AG08395 (cell line): Measurements from ENCODE around the gene DDAH1.

Experiments used
- DNase-seq: peaks from one replicate; pipeline ENCODE4 v3.0.0; 2012; ENCODE audit warnings: mixed read lengths, low spot score

The DDAH1 gene

DNA sequence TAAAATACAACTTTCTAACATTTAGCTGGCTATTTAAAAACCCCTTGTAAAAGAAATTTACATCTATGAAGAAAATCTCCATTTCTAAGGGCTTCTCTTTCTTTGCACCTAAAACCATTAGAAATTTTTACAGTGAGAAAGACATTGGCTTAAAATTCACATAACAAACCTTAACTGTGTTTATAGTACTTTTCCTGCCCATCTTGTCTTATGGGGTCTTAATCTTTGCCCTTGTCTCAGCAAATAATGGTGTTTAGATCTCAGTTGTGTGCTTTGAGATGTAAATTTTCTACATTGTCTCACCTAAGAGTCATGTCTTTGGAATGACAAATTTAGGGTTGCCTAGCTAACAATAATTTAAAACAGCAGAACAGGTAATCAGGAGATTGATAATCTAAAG lies 71.5 kb downstream of the DDAH1 start:
- no peak for DNase-seq

DNA sequence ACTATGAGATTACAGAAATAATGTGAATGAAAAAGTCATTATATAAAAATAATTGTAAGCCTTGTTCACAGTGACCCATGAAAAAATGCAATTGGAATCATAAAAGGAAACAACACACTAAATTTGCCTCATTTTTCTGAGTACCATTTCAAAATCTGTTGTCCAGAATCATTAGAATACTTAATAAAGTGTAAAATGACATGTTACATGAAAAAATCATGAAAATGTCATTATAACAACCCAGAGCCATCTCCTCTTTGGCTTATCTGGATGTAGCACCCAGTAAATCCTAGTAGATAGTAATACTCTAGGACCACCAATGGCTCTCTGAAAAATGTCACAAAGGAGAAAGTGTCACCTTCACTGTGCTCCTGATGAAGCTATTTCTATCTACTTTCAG lies 76.5 kb downstream of the DDAH1 start:
- DNase-seq, result no peak

DNA sequence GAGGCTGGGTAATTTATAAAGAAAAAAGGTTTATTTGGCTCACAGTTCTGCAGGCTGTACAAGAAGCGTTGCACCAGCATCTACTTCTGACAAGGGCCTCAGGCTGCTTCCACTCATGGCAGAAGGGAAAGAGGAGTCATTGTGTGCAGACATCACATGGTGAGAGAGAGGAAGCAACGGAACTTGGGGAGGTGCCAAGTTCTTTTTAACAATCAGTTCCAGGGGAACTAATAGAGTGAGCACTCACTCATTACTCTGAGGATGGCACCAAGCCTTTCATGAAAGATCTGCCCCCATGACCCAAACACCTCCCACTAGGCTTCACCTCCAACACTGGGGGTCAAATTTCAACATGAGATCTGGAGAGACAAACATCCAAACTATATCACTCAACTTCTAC lies 77.2 kb downstream of the DDAH1 start:
- no peak for DNase-seq

DNA sequence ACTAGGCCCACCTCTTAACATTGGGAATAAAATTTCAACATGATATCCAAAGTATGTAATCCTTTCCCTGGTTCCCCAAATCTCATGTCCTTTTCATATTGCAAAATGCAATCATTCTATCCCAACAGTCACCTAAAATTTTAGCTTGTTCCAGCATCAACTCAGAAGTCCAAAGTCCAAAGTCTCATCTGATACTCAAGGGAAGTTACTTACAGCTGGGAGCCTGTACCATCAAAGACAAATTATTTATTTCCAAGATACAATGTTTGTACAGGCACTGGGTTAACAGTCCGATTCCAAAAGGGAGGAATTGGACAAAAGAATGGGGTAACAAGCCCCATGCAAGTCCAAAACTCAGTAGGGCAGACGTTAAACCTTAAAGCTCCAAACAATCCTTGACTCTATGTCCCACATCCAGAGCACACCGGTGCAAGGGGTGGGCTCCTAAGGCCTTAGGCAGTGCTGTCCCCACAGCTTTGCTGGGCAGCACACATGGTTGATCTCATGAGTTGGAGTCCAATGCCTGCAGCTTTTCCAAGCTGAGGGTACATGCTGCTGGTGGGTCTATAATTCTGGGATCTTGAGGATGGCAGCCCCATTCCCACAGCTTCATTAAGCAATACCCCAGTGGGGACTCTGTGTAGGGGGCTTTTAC lies 78.8 kb downstream of the DDAH1 start:
- DNase-seq, result no peak

DNA sequence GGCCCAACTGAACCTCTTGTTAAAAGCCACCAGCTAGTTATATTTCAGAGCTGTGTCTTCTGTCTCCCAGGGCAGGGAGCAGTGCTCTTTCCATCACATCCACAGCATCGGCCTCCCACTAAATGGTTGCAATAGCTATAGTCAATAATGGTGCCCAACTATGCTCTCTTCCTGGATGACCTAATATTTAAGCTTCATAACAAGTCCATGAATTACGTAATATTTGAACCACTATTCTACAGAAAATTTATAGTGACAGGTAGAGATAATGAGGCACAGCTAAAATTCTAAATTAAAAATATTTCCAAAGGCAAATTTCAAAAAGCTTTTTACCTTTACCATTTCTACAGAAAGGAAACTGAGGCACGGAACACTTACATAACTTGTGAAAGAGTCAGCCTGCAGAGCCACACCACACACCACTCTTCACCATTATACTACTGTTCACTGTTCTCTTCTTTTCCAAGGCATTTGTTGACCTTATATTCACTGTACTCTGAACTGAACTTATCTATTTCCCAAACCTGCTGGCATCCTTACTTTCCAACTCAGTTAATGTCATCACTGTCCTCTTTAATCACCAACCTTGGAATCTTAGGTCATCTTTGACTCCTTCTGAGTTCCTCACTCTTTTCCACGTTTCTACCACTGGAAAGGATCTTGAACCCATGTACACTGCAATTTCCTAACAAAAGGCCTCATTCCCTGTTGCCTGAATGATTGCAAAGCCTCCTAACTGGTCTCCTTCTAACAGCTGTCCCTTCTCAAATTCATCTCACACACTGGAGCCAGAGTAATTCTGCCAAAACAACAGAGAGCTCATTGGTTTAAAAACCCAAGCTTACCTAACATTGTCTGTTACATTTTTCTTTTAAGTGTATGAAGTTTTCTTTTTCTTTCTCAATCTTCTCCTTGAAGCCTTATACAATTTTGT lies 85.5 kb downstream of the DDAH1 start:
- DNase-seq, result no peak

DNA sequence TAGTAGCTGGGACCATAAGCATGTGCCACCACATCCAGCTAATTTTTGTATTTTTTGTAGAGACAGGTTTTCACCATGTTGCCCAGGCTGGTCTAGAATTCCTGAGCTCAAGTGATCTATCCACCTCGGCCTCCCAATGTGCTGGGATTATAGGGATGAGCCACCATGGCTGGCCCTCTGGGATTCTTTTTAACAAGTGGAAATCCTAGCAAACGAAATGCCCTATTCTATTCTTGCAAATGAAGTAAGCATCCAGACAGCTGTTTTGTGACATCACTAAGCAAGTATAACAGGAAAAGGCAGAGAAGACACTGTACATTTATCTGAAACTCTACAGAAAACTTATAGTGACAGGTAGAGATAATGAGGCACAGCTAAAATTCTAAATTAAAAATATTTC lies 86.4 kb downstream of the DDAH1 start:
- DNase-seq, result no peak

DNA sequence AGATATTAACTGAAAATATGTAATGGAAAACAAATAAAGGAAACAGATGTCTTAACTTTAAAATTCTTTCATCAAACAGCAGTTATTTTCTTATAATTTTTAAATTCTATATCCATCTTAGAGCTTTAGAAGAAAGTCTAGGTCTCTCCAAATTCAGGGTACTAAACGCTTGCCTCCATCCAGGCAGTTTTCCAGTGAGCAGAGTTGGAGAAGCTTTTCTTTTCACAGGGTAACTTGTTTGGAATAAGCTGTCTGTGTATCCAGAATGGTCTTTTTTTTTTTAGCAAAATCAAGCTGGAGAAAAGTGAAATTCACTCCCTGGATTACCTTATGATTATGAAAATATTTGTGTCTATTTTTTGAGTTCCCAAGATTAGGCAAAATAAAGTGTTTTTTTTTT lies 88.6 kb downstream of the DDAH1 start:
- no peak for DNase-seq

DNA sequence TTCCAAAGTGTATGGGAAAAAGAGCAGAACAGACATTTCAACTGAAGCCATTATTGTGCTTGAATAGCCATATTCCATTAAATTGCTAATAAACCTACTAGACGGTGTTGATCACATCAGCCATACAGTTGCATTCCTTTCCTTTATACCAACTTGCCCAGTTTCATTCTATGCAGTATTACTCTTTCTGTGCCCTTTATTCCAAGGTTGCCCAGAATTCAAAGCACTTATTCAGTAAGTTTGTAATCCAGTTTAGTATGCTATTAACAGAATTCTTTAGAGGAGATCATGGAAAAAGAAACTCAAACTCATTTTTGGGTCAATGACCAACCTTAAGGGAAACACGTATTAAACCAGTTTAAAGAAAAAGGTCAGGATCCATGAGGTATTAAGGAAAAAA lies 89.5 kb downstream of the DDAH1 start:
- no peak for DNase-seq

DNA sequence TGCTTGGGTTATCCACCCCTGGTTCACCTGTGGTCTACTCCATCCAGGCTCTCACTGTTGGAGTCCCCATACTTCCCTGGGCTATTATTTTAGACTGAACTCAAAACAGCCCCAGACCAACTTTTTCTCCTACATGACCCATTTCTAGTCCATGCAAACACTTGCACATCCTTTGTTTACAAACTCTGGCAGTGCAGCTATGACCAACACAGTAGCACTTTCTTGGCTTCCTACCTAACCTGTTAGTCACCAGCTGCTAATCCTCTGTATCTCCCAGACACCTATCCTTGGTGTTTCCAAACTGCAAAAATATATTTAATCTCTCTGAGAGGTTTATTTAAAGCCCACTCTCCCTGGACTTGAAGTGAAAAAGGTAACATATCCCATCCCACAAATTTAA lies 90.8 kb downstream of the DDAH1 start:
- DNase-seq, result peak; percentile 84

DNA sequence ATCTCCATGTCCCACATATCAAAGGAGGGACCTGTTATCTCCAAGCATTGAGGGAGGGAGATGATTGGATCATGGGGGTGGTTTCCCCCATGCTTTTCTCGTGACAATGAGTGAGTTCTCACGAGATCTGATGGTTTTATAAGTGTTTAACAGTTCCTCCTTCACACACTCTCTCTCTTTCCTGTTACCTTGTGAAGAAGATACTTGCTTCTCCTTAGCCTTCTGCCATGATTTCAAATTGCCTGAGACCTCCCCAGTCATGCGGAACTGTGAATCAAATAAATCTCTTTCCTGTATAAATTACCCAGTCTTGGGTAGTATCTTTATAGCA lies 91.6 kb downstream of the DDAH1 start:
- no peak for DNase-seq

DNA sequence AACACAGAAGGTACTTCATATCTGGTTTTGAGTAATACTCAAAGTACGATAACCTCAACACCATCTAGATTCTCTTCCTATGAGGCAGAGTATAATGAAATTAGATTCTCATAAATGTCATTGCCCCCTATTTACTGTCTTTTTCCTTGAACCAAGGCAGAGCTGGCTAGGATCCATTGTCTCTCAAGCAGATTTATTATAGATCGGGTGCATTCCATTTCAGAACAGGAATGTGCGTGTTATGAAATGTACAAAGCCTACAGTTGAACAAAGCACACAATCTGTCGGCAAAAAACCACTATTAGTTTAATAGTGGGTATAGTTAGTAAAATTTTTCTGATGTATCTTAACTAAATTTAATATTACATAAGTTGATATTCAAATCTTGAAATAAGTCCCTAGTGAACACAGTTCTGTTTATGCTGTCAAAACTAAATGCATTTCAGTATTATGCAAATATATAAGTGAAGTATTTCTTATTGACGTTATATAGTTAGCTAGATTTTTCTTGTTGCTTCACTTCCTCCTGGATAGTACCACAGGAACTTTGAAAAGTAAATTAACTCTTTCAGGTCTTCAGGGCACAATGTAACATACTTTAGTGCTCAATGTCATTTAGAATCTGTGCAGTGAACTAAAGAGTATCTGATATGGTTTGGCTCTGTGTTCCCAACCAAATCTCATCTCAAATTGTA lies 92.1 kb downstream of the DDAH1 start:
- DNase-seq, result no peak

DNA sequence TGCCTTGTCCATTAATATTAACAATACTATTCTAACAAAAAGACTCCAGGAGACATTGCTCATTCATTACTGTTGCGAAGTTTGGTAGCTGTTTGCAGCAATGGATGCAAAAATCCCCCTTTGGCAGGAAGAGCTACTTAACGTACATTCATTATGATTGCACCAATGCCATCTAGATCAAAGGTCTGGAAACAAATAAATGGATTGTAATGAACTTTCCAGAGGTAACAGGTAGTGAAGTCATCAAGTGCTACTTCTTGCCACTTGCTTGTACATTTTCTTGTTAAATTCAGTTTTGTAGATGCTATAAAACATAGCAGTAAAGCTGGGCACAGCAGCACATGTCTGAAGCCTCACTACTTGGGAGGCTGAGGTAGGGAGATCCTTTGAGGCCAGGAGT lies 93.9 kb downstream of the DDAH1 start:
- no peak for DNase-seq

DNA sequence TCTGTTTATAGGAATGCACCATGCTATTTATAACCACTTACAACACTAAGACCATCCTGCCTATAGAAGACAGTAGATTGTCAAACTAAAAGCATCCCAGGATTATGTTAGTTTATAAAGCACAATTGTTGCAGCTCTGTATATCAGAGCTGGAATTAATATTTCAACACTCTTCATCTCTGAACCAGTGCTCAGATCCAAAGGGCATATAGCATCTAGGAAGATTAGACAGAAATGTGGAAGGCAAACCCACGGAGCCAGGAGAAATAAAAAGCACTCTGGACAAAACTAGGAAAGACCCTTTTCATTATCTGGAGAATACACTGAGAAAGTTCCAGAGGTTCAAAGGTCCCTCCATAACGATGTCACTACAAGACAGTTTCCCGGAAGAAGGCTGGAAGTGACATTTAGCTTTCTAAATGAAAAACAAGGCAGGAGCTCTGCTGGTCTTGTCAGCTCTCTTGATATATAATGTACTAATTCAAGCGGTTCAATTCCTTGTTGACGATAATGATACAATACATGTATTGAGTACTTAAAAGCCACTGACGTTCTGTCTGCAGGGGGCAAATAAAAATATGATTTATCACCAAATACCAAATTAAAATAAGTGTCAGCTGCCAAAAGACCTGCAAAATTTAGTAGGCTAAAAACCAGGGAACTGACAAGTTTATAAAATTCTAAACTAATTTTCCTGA lies 96.7 kb downstream of the DDAH1 start:
- DNase-seq, result no peak

DNA sequence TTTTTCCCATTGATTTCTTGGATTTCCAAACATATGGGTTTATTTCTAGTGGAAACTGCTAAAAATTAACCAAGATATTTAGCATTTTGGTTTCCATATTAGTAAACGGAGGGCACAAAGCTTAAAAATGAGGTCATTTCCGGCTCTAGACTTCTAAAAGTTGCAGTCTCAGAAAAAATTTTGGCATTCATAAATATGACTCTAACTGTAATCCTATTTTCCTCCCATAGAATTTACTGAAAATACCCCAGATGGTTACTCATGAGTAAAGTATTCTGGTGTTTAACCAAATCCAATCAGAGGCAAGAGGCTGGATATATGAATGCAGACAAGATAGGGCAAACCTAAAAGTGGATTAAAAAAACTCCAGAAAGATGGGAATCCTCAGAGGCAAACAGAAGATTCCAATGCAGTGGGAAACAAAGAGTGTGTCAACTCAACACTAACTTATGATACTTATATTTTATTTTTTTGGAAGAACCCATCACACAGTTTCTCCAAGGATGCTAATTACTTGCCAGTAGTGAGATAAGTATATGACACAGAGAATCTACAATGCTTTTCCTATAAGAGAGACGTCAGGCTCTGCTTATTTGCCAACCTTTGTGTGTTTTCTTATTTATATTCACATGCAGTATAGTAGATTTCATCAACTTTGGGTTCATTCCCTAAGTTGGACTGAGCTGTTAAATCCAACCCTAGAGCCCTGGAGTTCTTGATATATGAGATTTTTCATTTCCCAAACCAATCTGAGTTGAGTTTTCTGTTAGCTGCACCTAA lies 98.4 kb downstream of the DDAH1 start:
- DNase-seq, result peak; percentile 74

DNA sequence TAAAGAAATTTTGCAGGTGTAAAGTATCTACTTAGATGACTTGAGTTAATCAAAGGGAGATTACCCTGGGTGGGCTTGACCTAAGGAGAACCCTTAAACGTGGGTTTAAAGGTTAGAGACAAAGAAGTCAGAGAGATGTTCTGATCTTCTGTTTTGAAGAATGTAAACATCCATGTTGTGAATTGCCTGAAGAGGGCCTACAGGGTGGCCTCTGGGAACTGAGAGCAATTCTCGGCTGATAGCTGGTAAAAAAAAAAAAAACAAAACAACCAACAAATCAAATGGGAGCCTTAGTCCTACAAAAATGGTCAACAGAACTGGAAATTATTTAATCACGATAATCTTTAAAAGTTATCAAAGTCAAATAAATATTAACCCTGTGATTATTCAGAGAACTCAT lies 99.1 kb downstream of the DDAH1 start:
- DNase-seq, result no peak

DNA sequence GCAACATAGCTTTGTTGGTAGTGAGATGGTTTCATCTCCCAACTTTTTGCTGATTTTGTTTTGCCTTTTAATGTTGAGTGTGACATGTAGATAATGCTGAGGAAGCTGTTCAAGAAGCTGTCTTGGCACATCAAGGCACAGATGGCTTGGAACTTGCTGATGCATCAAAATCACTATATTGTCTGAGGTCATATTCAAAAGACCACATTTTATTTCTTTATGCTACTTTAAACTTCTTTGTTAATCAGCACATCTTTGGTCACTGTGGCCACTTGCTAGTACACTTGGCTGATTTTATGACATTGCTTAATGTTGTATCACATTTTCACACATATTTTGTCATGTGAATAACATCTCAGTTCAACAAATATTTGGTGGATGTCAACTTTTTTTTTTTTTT lies 101.4 kb downstream of the DDAH1 start:
- no peak for DNase-seq

DNA sequence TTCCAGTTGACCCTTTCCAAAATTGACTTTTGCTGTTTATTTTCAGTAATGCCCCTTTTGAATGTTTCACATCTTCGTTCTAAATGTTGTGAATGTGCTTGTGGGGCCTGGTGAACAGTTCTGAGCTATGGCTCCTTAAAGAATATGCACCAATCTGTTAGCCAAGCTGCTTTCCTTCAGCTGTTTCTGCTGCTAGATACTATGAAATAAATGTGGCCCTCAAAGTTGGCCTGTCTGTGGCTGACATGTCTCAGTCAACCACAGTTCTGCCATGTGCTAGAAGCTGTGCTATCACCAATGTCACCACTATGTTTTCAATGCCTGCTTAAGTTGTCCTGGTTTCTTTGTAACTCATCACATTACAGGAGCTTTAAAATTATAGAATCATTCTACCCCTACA lies 101.9 kb downstream of the DDAH1 start:
- DNase-seq, result no peak

DNA sequence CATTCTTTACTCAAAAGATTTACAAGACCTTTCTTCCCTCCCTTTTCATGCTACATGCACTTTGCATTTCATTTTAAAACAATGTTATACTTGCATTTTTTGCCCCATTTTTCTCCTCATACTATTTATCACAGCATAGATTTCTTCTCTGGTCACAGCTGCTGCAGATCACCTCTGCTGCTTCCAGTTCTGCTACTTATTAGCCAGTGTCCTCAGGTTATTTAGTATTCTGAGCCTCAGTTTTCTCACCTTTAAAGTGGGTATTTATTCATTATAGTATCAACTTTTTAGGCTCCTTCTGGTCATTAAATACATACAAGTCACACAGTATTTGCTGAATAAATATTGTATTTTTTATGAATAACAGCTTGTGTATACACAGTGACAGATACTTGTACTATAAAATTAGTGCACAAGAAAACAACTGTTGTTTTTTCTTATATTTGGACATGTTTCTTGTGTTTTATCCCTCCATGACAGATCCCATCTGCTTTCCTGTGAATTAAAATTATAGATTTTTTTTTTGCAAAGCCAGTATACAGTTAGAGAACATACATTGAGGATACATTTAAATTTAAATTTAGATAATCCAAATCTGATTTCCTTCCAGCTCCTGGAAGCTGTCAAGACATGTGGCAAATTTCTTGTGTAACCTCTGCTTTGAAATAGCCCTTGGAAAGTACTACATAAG lies 103.2 kb downstream of the DDAH1 start:
- no peak for DNase-seq

DNA sequence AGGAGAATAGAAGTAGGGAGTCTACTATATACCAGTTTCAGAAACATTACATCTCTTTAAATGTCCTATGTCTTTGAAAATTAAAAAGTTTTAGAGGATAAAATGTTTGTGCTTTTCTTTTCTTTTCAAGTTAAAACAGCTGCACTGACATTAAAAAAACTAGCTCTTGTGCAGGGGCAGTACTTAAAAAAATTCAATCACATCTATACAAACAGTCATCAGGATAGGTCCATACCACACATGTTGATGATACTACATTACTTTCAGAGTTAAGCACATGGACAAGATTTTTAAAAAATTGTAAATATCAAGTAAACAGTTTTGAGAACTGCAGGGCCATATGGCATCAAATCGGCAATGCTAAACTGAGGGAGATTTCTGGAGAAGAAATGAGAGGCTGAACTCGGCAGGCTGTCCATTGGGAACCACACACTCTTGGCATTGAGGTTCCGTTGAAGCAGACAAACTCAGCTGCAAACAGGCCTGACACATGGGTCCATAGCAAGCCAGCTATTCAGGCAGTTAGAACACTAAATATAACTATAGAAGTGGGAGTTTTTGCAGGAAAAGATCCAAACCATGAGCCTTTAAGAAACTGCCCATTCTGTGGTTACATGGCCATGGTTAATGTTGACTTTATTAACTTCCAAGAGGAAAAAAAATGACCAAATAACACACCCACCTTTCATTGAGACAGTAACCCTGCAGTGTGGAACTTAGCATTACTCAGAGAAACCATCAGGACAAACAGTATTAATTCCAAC lies 104.0 kb downstream of the DDAH1 start:
- peak; percentile 50 for DNase-seq
